SH-SY5Y (cell line): ENCODE measurements around the gene TBC1D12.

Source experiments
- GATA2 ChIP-seq: IDR thresholded peaks from 2 replicates; pipeline ENCODE4 v1.6.1; 2011; ENCODE audit warnings: mild to moderate bottlenecking, low read depth, low read length
- GATA3 ChIP-seq: IDR thresholded peaks from 2 replicates; pipeline ENCODE4 v1.6.1; 2011; ENCODE audit warnings: low read depth, mild to moderate bottlenecking, low read length, moderate library complexity

The TBC1D12 gene

DNA sequence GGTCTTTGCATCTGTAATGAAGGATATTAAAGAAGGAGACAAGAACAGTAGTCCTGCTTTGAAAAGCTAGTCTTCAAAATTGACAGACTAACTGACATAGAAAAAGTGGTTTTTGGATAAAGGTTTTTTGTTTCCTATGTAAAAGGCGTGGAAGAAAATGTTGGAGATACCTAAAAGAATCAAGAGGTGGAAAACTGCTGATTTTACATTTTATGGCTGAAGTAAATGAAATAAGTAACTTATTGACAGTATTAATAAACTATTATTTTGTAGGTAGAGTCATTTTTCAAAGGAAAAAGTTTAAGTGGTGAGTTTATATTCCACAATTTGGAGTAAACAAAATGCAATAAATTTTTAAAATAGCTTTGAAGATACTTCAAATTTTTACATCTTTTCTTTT is 130.7 kb downstream of the TBC1D12 start:
- TF ChIP-seq GATA3 (no peak), GATA2 (no peak)

- TF ChIP-seq GATA3, result no peak
- TF ChIP-seq GATA2, result no peak
Measured at GRCh38 chr10:94545391-94546048, 143.2 kb downstream of the TBC1D12 start, which contains the start of gene HELLS. Gene HELLS (plus strand): TSS chr10:94545788. CDS start chr10:94545922, 134 bp downstream.

- TF ChIP-seq GATA3 (no peak), GATA2 (no peak)
Measured at GRCh38 chr10:94546049-94546900, 143.9 kb downstream of the TBC1D12 start.

- TF ChIP-seq GATA3 (no peak), GATA2 (no peak)
Measured at GRCh38 chr10:94546901-94547185, 144.5 kb downstream of the TBC1D12 start.

- TF ChIP-seq GATA3 (no peak), GATA2 (peak; percentile 28; the same call in 1 of the 2 replicates)
Measured at GRCh38 chr10:94549221-94549620, 146.9 kb downstream of the TBC1D12 start.

GRCh38 chr10:94571081-94571480 is 168.7 kb downstream of the TBC1D12 start:
- TF ChIP-seq GATA2 (no peak), GATA3 (no peak)

DNA sequence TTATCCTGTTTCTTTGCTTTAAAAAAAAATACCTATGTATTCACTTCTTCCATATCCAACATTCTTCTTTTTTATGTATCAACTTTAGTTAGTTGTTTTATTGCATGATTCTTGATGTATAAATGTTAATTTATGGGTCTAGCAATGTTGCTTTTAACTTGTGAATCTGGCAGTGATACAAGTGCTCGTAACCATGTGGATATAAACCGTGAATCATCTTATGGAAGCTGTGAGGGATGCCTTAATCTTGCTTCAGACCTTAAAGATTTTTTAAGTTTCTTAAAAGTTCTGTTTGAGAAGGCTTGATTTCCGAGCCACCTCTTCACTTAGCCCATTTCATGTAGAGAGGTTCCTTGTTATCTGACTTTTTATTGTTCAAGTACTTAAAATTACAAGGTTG is 169.2 kb downstream of the TBC1D12 start:
- TF ChIP-seq GATA2 (no peak), GATA3 (no peak)

- TF ChIP-seq GATA2 (no peak), GATA3 (no peak)
Measured at GRCh38 chr10:94578790-94579189, 176.4 kb downstream of the TBC1D12 start.

GRCh38 chr10:94583124-94583523 is 180.8 kb downstream of the TBC1D12 start:
- TF ChIP-seq GATA3 (no peak), GATA2 (no peak)
